HepG2 (cell line): ENCODE results near the gene SLC2A5. TPM values are rescaled to one million over a fixed set of nuclear protein-coding genes. Genes with fewer than 3 reads are reported as not detected.
A peak's percentile ranks its signal among the peaks of the same experiment; 100 is the strongest.

ENCODE experiments used
- ARNT ChIP-seq: fragments of 450-650 bp; IDR thresholded peaks from 2 replicates; pipeline ENCODE4 v1.6.1; 2017
- ELF4 ChIP-seq: sonication (generic); formaldehyde crosslinking; IDR thresholded peaks from 2 replicates; pipeline ENCODE4 v1.5.0; 2020; ENCODE audit warnings: missing genetic modification reagents, mild to moderate bottlenecking, moderate library complexity, borderline replicate concordance
- GATA4 ChIP-seq: sonication (generic); IDR thresholded peaks from 2 replicates; pipeline ENCODE4 v1.6.1; 2016; ENCODE audit warnings: antibody characterized with exemption, low read depth, borderline replicate concordance
- IRX3 ChIP-seq: sonication (generic); formaldehyde crosslinking; IDR thresholded peaks from 2 replicates; pipeline ENCODE4 v1.8.1; 2023; ENCODE audit warnings: mild to moderate bottlenecking, low read depth, missing genetic modification reagents, borderline replicate concordance
- KDM6A ChIP-seq: IDR thresholded peaks from 2 replicates; pipeline ENCODE4 v1.6.1; 2016; ENCODE audit warnings: low read depth
- MAZ ChIP-seq, 2 experiments: sonication (generic) in 1 of 2; formaldehyde crosslinking in 1 of 2; IDR thresholded peaks; 2 replicates each; pipeline versions ENCODE4 v1.5.0 to v1.6.1; 2012 to 2020; ENCODE audit warnings: low read depth in 2 of 2, mild to moderate bottlenecking in 2 of 2, borderline replicate concordance in 1 of 2, improper control_type of control experiment in 1 of 2, low read length in 1 of 2, missing genetic modification reagents in 1 of 2, moderate library complexity in 1 of 2
- MED13 ChIP-seq: sonication (generic); formaldehyde crosslinking; IDR thresholded peaks from 2 replicates; pipeline ENCODE4 v1.5.0; 2020; ENCODE audit warnings: missing genetic modification reagents
- NR2F2 ChIP-seq: IDR thresholded peaks from 2 replicates; pipeline ENCODE4 v1.6.1; 2012; ENCODE audit warnings: low read depth, inconsistent platforms, borderline replicate concordance
- PAF1 ChIP-seq: IDR thresholded peaks from 2 replicates; pipeline ENCODE4 v1.6.1; 2016; ENCODE audit warnings: missing genetic modification reagents, missing compliant biosample characterization
- PREB ChIP-seq: sonication (generic); formaldehyde crosslinking; IDR thresholded peaks from 2 replicates; pipeline ENCODE4 v1.4.0; 2020; ENCODE audit warnings: missing genetic modification reagents
- TFDP2 ChIP-seq: sonication (generic); formaldehyde crosslinking; IDR thresholded peaks from 2 replicates; pipeline ENCODE4 v1.4.0; 2020; ENCODE audit warnings: missing genetic modification reagents
- XBP1 ChIP-seq: sonication (generic); formaldehyde crosslinking; IDR thresholded peaks from 2 replicates; pipeline ENCODE4 v1.5.0; 2020; ENCODE audit warnings: missing genetic modification reagents
- ZGPAT ChIP-seq: IDR thresholded peaks from 2 replicates; pipeline ENCODE4 v1.6.1; 2016; ENCODE audit warnings: mild to moderate bottlenecking
- ZHX1 ChIP-seq: sonication (generic); formaldehyde crosslinking; IDR thresholded peaks from 2 replicates; pipeline ENCODE4 v1.8.1; 2022; ENCODE audit warnings: low read depth, mild to moderate bottlenecking, missing genetic modification reagents
- ZNF124 ChIP-seq: sonication (generic); formaldehyde crosslinking; IDR thresholded peaks from 2 replicates; pipeline ENCODE4 v1.4.0; 2020; ENCODE audit warnings: missing genetic modification reagents
- ZNF253 ChIP-seq: sonication (generic); formaldehyde crosslinking; IDR thresholded peaks from 2 replicates; pipeline ENCODE4 v1.8.0; 2022; ENCODE audit warnings: mild to moderate bottlenecking, missing genetic modification reagents, borderline replicate concordance
- ZNF275 ChIP-seq: sonication (generic); formaldehyde crosslinking; IDR thresholded peaks from 2 replicates; pipeline ENCODE4 v1.8.0; 2022; ENCODE audit warnings: missing genetic modification reagents, mild to moderate bottlenecking, inconsistent platforms, borderline replicate concordance
- ZNF296 ChIP-seq: sonication (generic); formaldehyde crosslinking; conservative IDR thresholded peaks from 2 replicates; pipeline ENCODE4 v1.5.0; 2020; ENCODE audit warnings: mild to moderate bottlenecking, missing genetic modification reagents
- ZNF570 ChIP-seq: sonication (generic); formaldehyde crosslinking; IDR thresholded peaks from 2 replicates; pipeline ENCODE4 v1.4.0; 2020; ENCODE audit warnings: mild to moderate bottlenecking, missing genetic modification reagents, borderline replicate concordance
- ZNF577 ChIP-seq: sonication (generic); formaldehyde crosslinking; IDR thresholded peaks from 2 replicates; pipeline ENCODE4 v1.4.0; 2020; ENCODE audit warnings: mild to moderate bottlenecking, low read depth, missing genetic modification reagents, borderline replicate concordance
- polyA plus RNA-seq, 8 experiments: library from polyadenylated mRNA; depleted of rRNA in 3 of 8; stranded (reverse) in 7 of 8; unstranded in 1 of 8; fragments of >200 nt; fragmentation: Illumina TruSeq in 4 of 8; extraction: Trizol in 4 of 8; gene quantifications; 2 replicates each; pipeline versions ENCODE4 v1.2.1 to v1.2.3, GENCODE V29; 2011 to 2016; ENCODE audit warnings: low read depth in 4 of 8, missing spikeins in 1 of 8, mixed read lengths in 1 of 8; ENCODE audit not compliant: insufficient read depth in 1 of 8
- total RNA-seq, 5 experiments: library from RNA; depleted of rRNA; stranded (reverse); fragments of >200 nt; fragmentation: Illumina TruSeq; extraction: Trizol; gene quantifications; 2 replicates each; pipeline ENCODE4 v1.2.3, GENCODE V29; 2016; ENCODE audit warnings: low read depth in 1 of 5

SLC2A5 gene
- total and polyA plus RNA-seq, 2 of the 13 experiments (the other 11 are each of a cell fraction or from before 2014, with no cell fraction given): 0.04 to 0.54 TPM

GRCh38 chr1:9110669-9111356 is 41.4 kb upstream of the SLC2A5 start (continued):
- TF ChIP-seq ZHX1 (no peak), ZNF124 (CRISPR knock-in tag) (peak; percentile 71; the same call in 1 of the 2 replicates), PREB (CRISPR knock-in tag) (no peak), TFDP2 (CRISPR knock-in tag) (no peak), KDM6A (CRISPR knock-in tag) (no peak), ZNF253 (no peak), ZNF570 (CRISPR knock-in tag) (no peak), ARNT (no peak), PAF1 (no peak), NR2F2 (no peak), ELF4 (CRISPR knock-in tag) (no peak), MAZ (IDR thresholded peaks at IDR 0.05; ENCODE audit: borderline replicate concordance, low read depth, low read length) (no peak; the same call in 1 of the 2 replicates), MAZ (CRISPR knock-in tag; IDR thresholded peaks at IDR 0.05; ENCODE audit: low read depth) (no peak), GATA4 (no peak), XBP1 (no peak), ZNF296 (CRISPR knock-in tag) (no peak), ZGPAT (CRISPR knock-in tag) (peak; percentile 62; the same call in 1 of the 2 replicates), ZNF275 (CRISPR knock-in tag) (no peak), ZNF577 (no peak), IRX3 (CRISPR knock-in tag) (no peak), MED13 (CRISPR knock-in tag) (no peak)
